NT2/D1 (cell line): ENCODE results near the gene IGFBP1.

Source experiments
- SUZ12 ChIP-seq: IDR thresholded peaks from 2 replicates; pipeline ENCODE4 v1.6.1; 2011; ENCODE audit not compliant: insufficient read length, insufficient read depth; ENCODE audit errors: extremely low read depth
- YY1 ChIP-seq: IDR thresholded peaks from 2 replicates; pipeline ENCODE4 v1.6.1; 2011; ENCODE audit not compliant: insufficient read length, insufficient read depth

DNA sequence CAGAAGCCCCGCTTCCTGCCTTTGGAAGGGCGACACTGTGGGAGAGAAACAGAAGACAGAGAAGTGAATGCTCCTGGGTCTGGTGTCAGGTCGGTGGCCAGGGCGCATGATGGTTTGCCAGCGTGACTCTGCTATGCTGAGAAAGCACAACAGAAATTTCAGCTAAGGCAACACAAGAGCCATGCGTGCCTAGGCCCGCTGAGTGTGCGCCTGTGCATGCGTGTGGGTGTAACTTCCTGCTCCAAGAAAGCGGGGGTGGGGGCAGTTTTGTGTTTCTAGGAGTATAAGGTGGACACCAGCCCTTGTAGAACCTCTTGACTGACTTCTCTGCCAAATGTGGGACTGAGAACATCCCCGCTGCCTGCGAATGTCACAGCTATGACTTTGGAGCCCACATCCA is 26.6 kb downstream of the IGFBP1 start:
- TF ChIP-seq YY1 (no peak), SUZ12 (no peak)
